Right ventricle myocardium superior (tissue), 1 donor: Measurements from ENCODE around the gene BCKDK. TPM values are rescaled to one million over a fixed set of nuclear protein-coding genes. Genes with fewer than 3 reads are reported as not detected.

Source experiments
- ATAC-seq: fragments of 200-7000 bp; cut with Tn5 transposase; one replicate; pipeline ENCODE4 v1.9.1; 2020; ENCODE audit warnings: mild to moderate bottlenecking; ENCODE audit not compliant: poor library complexity
- DNase-seq: peaks from one replicate; pipeline ENCODE4 v3.0.0-alpha.2; 2020
- intact Hi-C: fragments of 100-400 bp; cut with DNase I; formaldehyde crosslinking; loops from one replicate; pipeline ENCODE4 v1.11.2; 2022
- total RNA-seq: library from RNA; stranded (reverse); fragmentation: NEBNext Ultra II Directional; extraction: Animal tissue kit (Norgen Biotek cat#: 25700); gene quantifications from one replicate; pipeline ENCODE4 v1.2.1, GENCODE V29; 2021
- donor health status: DM: no; HTN: yes; CAD: no; lungs with severe emphysema.

The BCKDK gene
- total RNA-seq, 1 donor from 2014 or later = 84.3 TPM

DNA sequence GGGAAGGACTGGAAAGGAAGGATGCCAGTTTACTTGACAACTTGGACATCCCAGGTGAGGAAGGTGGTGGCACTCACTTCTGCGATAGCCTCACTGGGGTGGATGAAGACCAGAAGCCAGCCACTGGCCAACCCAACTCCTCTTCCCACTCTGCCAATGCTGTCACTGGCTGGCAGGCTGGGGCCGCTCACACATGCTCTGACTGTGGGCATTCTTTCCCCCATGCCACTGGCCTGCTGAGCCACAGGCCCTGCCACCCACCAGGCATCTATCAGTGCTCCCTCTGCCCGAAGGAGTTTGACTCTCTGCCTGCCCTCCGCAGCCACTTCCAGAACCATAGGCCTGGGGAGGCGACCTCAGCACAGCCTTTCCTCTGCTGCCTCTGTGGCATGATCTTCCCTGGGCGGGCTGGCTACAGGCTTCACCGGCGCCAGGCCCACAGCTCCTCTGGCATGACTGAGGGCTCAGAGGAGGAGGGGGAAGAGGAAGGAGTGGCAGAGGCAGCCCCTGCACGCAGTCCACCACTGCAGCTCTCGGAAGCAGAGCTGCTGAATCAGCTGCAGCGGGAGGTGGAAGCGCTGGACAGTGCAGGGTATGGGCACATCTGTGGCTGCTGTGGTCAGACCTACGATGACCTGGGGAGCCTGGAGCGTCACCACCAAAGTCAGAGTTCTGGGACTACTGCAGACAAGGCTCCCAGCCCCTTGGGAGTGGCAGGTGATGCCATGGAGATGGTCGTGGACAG, 29.4 kb upstream of the BCKDK start:
- intact Hi-C loops = no loop called here
- DNase-seq (no peak), ATAC-seq (no peak)

DNA sequence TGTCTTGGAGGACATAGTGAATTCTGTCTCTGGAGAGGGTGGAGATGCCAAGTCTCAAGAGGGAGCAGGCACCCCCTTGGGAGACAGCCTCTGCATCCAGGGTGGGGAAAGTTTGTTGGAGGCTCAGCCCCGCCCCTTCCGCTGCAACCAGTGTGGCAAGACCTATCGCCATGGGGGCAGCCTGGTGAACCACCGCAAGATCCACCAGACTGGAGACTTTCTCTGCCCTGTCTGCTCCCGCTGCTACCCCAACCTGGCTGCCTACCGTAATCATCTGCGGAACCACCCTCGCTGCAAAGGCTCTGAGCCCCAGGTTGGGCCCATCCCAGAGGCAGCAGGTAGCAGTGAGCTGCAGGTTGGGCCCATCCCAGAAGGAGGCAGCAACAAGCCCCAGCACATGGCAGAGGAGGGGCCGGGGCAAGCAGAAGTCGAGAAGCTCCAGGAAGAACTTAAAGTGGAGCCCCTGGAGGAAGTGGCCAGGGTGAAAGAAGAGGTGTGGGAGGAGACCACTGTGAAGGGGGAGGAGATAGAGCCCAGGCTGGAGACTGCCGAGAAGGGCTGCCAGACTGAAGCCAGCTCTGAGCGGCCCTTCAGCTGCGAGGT, 28.7 kb upstream of the BCKDK start:
- ATAC-seq (no peak), DNase-seq (no peak)
- intact Hi-C loops = no loop called here

DNA sequence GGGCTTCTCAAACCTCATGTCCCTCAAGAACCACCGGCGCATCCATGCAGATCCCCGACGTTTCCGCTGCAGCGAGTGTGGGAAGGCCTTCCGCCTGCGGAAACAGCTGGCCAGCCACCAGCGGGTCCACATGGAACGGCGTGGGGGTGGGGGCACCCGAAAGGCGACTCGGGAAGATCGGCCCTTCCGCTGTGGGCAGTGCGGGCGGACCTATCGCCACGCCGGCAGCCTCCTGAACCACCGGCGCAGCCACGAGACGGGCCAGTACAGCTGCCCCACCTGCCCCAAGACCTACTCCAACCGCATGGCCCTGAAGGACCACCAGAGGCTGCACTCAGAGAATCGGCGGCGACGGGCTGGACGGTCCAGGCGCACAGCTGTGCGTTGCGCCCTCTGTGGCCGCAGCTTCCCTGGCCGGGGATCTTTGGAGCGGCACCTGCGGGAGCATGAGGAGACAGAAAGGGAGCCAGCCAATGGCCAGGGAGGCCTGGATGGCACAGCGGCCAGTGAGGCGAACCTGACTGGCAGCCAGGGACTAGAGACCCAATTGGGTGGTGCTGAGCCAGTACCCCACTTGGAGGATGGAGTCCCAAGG, 28.1 kb upstream of the BCKDK start:
- ATAC-seq (no peak), DNase-seq (no peak)
- intact Hi-C loops = no loop called here

DNA sequence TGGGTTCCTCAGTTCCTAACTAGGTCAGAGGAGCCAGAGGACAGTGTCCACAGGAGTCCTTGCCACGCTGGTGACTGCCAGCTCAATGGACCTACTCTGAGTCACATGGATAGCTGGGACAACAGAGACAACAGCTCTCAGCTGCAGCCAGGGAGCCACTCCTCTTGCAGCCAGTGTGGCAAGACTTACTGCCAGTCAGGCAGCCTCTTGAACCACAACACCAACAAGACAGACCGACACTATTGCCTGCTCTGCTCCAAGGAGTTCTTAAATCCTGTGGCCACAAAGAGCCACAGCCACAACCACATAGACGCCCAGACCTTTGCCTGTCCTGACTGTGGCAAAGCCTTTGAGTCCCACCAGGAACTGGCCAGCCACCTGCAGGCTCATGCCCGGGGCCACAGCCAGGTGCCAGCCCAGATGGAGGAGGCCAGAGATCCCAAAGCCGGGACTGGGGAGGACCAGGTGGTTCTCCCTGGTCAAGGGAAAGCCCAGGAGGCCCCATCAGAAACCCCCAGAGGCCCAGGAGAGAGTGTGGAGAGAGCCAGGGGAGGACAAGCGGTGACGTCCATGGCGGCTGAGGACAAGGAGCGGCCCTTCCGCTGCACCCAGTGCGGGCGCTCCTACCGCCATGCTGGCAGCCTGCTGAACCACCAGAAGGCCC, 27.3 kb upstream of the BCKDK start:
- DNase-seq (no peak), ATAC-seq (no peak)
- intact Hi-C loops = no loop called here

DNA sequence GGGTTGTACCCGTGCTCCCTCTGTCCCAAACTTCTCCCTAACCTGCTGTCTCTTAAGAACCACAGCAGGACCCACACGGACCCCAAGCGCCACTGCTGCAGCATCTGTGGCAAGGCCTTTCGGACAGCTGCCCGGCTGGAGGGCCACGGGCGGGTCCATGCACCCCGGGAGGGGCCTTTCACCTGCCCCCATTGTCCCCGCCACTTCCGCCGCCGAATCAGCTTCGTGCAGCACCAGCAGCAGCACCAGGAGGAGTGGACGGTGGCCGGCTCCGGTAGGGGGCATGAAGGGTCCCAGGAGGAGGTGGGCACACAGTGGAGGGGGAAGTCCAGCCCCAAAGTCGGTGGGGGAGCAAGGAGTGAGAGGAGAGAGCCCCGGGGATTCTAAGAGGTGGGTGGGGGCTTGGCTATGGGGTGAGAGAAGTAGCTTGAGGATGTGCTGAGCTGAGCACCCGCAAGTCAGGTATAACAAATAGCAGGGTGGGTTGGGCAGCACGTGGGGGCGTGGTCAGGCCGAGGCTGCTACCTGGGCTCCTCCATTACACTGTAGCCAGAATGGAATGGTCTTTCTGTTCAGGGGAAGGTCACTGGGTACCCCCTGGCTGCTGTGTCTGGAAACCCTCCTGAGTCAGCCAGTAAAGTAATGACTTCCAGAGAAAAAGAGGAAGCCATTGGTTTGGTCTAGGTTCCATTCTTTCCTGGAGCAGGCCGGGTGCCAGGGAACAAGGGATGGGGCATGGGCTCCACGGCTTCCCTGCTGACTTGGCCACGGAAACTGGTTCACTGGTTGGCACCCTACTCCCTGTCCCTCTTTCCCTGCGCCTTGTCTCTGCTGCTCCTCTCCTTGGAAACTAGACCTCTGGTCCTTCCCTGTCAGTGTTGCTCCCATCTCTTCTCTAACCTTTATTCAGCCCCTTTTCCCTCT, 26.5 kb upstream of the BCKDK start:
- DNase-seq = no peak
- no peak for ATAC-seq
- intact Hi-C loops = no loop called here

DNA sequence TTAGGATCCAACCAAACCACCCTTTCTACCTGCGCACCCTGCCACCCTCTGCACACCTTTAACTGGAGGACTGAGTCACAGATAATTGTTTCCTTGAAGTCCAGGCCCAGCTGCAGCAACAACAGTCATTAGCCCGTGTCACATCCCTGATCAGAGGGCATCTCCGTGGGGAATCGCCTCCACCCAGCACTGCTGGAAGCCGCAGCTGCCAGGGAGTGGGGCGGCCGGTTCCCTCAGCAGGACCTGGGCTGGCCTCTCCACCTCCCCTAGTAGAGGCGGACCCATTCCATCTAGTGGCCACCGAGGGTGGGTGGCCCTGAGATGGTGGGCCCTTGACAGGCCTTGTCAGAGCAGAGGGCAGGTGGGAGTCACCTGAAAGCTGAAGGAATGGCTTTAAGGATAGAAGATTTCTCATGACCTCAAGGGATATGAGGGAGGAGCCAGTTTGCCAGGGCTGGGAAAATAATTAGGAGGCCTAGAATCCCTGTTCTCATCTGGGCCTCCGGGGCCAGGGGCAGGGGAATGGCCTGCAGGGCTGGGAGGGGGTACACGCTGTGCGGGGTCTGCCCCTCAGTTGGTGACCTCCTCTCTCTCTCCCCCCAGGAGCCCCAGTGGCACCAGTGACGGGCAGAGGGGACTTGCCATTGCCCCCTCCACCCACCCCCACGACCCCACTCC, 25.7 kb upstream of the BCKDK start:
- ATAC-seq (no peak), DNase-seq (no peak)
- intact Hi-C loops = no loop called here

DNA sequence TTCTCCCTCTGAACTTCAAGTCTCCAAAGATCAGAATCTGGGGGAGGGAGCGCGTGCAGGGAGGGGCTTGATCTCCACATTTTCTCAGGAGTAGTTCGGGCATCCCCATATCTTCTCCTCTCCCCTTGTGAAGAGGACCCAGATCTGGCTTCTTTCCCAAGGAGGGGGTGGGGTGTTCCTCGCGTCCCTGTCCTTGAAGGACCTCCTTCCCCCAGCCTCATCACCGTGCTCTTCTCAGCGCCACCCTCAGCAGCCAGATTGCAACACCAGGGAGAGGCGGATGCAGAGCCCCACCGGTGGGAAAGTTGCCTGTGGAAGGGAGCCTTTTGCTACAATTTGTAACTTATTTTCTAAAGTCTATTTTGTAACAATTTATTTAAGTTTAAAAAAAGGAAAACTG, 25.1 kb upstream of the BCKDK start:
- ATAC-seq (no peak), DNase-seq (no peak)
- intact Hi-C loops = no loop called here

DNA sequence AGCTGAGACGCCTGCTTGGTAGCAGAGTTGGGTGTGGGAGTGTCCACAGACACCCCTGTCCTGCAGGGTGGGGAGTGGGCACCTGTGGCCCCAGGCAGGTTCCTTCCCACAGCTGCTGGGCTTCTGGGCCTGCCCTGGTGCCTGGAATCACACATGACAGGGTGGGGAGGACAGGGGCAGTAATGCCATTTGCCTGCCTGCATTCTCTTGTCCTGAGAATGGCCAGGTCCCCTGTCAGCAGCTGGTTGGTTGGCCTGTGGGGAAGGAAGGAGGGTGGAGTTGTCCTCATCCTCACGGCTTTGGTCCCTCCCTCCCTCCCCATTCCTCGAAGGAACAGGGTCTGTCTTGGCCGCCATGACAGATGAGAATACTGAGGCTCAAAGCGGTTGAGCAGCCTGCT, 24.6 kb upstream of the BCKDK start:
- no peak for ATAC-seq

DNA sequence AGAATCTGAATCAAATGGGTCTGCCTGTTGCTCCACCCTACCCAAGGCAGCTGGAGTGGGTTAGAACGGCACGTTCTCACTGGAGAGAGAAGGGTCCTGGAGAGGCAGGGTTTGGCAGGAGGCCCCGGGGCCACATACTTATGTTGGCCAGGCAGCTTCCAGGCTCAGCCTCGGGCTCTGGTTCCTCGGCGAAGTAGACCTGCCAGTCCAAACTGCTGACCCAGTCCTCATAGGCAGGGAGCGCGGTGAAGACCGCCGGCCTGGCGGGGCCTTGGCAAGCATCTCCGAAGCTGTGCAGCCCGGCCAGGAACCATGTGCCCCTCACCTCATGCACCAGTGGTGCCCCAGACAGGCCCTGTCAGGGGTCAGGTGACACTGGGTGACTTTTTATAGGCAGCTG, 24.2 kb upstream of the BCKDK start:
- DNase-seq = no peak
- intact Hi-C loops = no loop called here
- no peak for ATAC-seq

More for the DNA sequence above, 24.6 kb upstream of the BCKDK start:
- DNase-seq = no peak
- intact Hi-C loops = no loop called here

DNA sequence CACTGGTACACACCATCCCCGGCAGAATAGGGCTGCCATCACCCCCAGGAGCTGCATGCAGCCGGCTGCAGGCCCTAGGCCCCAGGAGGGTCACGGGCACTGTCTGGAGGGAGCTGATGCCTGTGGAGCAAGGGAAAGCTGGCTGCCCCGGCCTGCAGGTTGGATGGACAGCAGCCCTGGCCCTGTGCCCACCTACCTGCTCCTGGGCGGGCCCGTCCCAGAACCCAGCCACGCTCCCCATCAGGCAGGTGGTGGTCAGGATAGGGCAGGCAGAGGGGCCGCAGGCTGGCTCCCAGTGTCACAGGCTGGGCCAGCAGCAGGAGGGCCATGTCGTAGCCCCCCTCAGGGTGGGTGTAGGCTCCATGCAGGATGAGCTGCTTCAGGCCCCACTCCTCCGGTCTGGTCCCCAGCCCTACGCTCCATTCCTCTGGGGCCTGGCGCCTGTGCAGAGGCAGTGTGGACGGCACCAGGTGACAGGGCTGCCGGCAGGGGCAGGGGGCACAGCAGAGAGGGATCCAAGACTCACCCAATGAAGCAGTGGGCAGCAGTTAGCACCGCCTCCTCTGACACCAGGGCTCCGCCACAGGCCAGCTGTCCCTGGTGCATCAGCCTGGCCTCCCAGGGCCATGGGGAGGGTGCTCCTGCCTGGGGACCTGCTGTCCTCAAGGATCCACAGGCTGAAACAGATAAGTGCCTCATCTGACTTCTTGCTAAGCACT, 23.4 kb upstream of the BCKDK start:
- ATAC-seq (no peak), DNase-seq (no peak)
- intact Hi-C loops = no loop called here

DNA sequence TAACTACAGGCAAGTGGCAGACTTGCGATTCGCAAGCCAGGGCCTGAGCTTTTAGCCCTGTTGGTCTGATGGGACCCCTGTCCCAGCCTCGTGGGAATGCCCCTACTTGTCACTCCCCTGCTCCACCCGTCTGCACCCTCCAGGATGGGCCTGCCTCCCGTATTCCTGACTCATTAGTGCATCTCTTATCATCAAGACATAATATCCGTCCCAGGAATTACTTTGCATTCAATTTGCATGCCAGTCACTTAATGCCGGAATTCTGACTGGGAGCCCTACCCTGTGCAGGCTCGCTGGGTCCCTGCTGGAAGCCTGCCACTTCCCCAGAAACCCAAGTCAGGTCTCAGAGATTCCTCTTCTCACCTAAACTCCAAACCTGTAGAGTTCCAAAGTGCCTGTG, 22.8 kb upstream of the BCKDK start:
- ATAC-seq (no peak), DNase-seq (no peak)
- intact Hi-C loops = no loop called here

DNA sequence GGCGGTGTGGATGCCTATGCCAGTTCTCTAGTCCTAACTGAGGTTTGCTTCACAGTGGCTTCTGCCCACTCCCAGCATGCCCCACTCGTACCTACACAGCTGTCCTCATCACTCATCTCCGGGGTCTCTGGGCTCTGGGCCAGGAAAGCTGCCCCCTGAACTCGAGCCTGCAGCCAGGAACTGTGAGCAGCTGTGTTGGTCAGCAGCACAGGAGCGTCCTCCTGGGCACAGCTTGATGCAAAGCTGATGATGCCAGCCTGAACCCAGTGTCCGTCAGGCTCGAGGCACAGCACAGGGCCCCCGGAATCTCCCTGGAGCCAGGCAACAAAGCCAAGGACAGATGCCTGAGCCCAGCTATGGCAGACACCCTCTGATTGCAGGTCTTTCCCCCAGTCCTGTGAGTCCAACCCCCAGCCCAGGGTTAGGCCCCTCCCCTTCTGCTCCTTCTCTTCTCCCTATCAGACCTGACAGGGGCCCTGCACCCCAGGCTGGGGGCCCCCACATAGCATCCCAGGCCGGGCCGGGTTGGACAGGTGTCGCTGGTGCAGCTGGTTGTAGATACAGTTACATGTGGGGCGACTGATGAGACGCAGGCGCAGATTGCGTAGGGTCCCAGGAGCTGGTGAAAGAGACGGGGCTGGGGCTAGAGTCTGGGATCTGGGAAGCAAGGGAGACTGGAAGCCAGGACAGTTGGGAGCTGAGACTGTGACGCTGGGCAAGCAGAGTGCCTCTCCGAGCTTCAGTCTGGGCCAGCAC, 22.1 kb upstream of the BCKDK start:
- intact Hi-C loops = no loop called here
- no peak for ATAC-seq
- no peak for DNase-seq

DNA sequence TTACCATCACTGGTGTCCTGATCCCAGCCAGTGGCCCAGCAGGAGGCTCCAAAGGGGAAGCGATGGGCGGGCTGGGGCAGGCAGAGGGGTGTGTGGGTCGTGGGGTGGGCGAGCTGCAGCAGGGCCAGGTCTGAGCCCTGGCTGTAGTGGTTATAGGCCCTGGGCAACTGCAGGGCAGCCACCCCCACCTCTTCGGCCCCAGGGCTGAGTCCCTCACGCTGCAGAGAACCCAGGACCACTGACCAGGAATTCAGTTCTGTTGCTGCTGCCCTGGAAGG, 21.6 kb upstream of the BCKDK start:
- DNase-seq = no peak
- no peak for ATAC-seq
- intact Hi-C loops = no loop called here

DNA sequence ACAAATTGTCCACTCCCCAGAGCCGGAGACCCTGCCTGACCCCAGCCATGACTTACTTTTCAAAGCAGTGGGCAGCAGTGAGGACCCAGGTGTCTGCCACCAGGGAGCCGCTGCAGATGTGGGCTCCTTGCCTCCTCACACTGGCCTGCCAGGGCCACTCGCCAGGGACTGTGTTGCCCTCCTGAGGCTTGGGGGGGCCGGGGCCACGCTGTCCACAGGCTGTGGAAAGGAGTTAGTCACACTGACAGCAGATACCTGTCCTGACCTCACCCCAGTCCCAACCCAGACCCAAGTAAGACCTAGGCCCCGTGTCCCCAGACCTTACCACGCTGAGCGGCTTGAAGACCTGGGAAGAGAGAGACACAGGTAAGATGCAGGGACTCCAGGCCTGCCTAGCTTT, 20.7 kb upstream of the BCKDK start:
- DNase-seq (no peak), ATAC-seq (no peak)
- intact Hi-C loops = no loop called here

DNA sequence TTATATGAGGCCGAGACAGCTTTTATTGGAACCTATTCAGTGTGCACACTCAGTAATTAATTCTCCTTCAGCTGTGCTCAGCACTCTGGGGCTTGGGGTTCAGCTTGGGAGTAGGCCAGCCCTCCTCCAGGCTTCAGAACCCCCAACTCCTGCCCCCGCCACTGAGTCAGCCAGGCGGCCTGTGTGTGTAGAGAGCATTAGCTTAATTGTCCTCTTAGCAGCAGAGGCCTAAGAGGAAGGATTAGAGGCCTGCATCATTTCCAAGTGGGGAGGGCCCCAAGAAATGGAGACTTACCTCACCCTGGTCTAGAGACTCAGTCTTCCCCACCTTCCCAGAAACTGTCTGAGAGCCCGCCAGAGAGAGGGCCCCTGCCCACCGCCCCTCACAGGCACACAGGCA, 20.2 kb upstream of the BCKDK start:
- ATAC-seq (no peak), DNase-seq (no peak)

DNA sequence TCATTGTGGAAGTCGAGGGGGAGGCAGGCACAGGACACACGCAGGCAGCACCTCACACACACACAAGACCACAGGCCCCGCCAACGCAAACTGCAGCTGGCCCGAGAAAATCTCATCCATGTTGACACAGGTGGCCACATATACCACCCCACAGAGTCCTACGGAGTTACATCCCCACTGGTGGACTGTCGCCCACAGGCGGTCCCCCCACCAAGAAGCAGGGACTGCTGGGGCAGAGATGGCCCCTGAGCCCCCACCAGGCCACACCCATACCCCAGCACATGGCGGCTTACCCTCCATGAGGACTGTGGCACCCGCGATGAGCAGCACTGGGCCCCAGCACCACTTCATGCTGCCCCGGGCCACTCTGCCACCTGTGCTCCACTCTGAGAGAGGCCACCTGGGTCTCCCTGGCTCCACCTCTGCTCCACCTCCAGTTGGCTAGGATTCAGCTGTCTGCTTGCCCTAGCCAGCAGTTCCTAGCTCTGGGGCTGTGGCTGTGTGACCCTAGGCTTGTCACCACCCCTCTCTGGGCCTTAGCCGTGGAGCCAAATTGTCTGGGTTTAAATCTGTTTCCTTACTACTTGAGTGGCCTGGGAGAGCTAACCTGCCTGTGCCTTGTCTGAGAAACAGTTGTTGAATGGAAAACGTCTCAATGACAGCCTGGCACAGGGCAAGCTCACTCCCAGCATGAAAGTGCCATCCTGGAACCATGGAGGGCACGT, 19.6 kb upstream of the BCKDK start, which contains the start of gene PRSS53:
Gene PRSS53 (minus strand): TSS at position 485 of the 725 bp plus-strand sequence. CDS start 134 bp downstream, at position 351.
- no peak for DNase-seq
- intact Hi-C loops = no loop called here
- no peak for ATAC-seq

More for the DNA sequence above, 20.2 kb upstream of the BCKDK start:
- intact Hi-C loops = no loop called here

DNA sequence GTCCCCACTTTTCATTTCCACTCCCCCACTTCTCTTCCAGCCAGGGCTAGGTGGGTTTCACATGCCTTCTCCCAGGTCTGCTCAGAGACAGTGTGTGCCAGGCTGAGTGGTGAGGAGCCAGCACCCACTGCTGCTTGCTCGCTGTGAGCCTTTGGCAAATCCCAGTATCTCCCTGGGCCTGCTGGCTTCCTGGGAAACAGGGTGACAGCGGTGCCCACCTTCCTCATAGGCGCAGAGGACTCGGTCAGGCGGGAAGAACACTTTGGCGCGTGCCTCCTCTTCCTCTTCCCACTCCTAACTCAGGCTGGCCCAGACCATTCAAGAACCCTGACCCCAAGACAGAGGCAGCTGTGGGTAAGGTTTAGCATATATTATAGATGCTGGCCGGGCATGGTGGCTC, 19.0 kb upstream of the BCKDK start:
- intact Hi-C loops = no loop called here
- DNase-seq (no peak), ATAC-seq (no peak)
